ENCODE results near the gene QSOX2.
A peak's percentile ranks its signal among the peaks of the same experiment; 100 is the strongest.
"Not testable (repeated sequence)": the region's sequence is repeated elsewhere in the genome, so short reads cannot be mapped to it uniquely, and the experiment has no call there.

Gene QSOX2

GRCh38 chr9:136236471-136237410 lies 8.9 kb downstream of the QSOX2 start:
- not testable (repeated sequence) for DNase-seq (ENCODE audit: low read depth)

GRCh38 chr9:136235709-136236455 lies 9.7 kb downstream of the QSOX2 start:
- DNase-seq (ENCODE audit: low read depth), result no peak

- DNase-seq (ENCODE audit: low read depth), result no peak
These were observed 10.4 kb downstream of the QSOX2 start for GRCh38 chr9:136235171-136235570.

GRCh38 chr9:136234597-136234996 lies 11.0 kb downstream of the QSOX2 start:
- DNase-seq (ENCODE audit: low read depth), result no peak

GRCh38 chr9:136233868-136234267 lies 11.7 kb downstream of the QSOX2 start:
- DNase-seq (ENCODE audit: low read depth), result no peak

GRCh38 chr9:136233411-136233810 lies 12.2 kb downstream of the QSOX2 start:
- no peak for DNase-seq (ENCODE audit: low read depth)

GRCh38 chr9:136232969-136233368 lies 12.6 kb downstream of the QSOX2 start:
- DNase-seq (ENCODE audit: low read depth), result no peak

GRCh38 chr9:136231478-136232297 lies 13.9 kb downstream of the QSOX2 start:
- no peak for DNase-seq (ENCODE audit: low read depth)

- no peak for DNase-seq (ENCODE audit: low read depth)
These were observed 14.8 kb downstream of the QSOX2 start for GRCh38 chr9:136230773-136231172.

GRCh38 chr9:136230365-136230764 lies 15.2 kb downstream of the QSOX2 start:
- no peak for DNase-seq (ENCODE audit: low read depth)

GRCh38 chr9:136229096-136230065 lies 16.2 kb downstream of the QSOX2 start:
- no peak for DNase-seq (ENCODE audit: low read depth)

- DNase-seq (ENCODE audit: low read depth), result peak; percentile 96
These were observed 17.3 kb downstream of the QSOX2 start for GRCh38 chr9:136228107-136228875.

GRCh38 chr9:136226680-136227407 lies 18.8 kb downstream of the QSOX2 start:
- no peak for DNase-seq (ENCODE audit: low read depth)

- DNase-seq (ENCODE audit: low read depth), result peak; percentile 69
These were observed 19.6 kb downstream of the QSOX2 start for GRCh38 chr9:136225748-136226679.

GRCh38 chr9:136225366-136225747 lies 20.3 kb downstream of the QSOX2 start:
- DNase-seq (ENCODE audit: low read depth), result no peak

- DNase-seq (ENCODE audit: low read depth), result no peak
These were observed 21.6 kb downstream of the QSOX2 start for GRCh38 chr9:136223871-136224640.

- DNase-seq (ENCODE audit: low read depth), result no peak
These were observed 22.7 kb downstream of the QSOX2 start for GRCh38 chr9:136222906-136223285.

Measured in ELR (cell line).